ENCODE data around the gene ESRP2. TPM values are rescaled to one million over a fixed set of nuclear protein-coding genes. Genes with fewer than 3 reads are reported as not detected.
A peak's percentile ranks its signal among the peaks of the same experiment; 100 is the strongest.

Gene ESRP2
- total RNA-seq, 1 experiment from 2014 or later = 27.0 TPM

DNA sequence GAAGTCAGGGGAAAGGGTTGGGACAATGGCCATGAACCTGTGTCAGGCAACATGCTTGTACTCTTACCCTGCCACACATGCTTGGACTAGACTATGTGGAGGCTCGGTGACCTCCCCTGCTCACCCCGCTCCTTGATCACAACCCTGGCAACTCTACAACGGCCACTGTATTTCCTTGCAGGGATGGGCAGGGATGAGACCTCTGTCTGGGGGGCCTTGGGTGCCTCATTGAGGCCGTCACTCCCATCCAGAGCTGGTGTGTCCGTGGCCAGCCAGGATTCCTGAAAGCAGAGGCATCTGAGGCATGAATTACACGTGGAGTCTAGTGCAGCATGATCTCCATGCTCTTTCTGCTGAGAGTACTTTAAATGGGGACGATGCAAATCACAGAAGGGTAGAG is 10.2 kb upstream of the ESRP2 start:
- ATAC-seq (no peak), DNase-seq (ENCODE audit: low read depth, low spot score) (no peak)
- Histone ChIP-seq H3K9me3 (ENCODE audit: control insufficient read depth, insufficient read depth, low read depth, low read length) (no peaks in the 10 kb centered on the region), H3K27me3 (ENCODE audit: control insufficient read depth, insufficient read depth, low read length) (no peaks in the 10 kb centered on the region), H3K27ac (ENCODE audit: low read length) (peak overlapping the region; percentile 29; the same call in 1 of the 2 replicates), H3K4me3 (ENCODE audit: low read depth in 2 of 2, low read length in 2 of 2) (peak overlapping the region; percentile 62 to 85), H3K36me3 (ENCODE audit: control insufficient read depth, insufficient read depth, low read length) (no peaks in the 10 kb centered on the region), H3K4me1 (ENCODE audit: control insufficient read depth, insufficient read depth, low read length) (peaks cover 9% of the 10 kb centered on the region)
- POLR2A ChIA-PET = no interaction called here
- in situ Hi-C loops (cut with HindIII; ENCODE audit: low pct_unique_long_range_greater_than_20kb, low sequenced_read_pairs) = no loop called here
- intact Hi-C loops (cut with micrococcal nuclease; ENCODE audit: unreplicated experiment) = no loop called here
- no TSS peak for BruUV-seq (replicated peaks)
- CTCF ChIA-PET = no interaction called here
- no peak for TF ChIP-seq POLR2AphosphoS5 (IDR thresholded peaks at IDR 0.05; ENCODE audit: low read depth, low read length)
- no peak for TF ChIP-seq SIN3A (IDR thresholded peaks at IDR 0.05; ENCODE audit: borderline replicate concordance, insufficient read depth, low read depth, low read length)
- no peak for TF ChIP-seq TCF7L2 (IDR thresholded peaks at IDR 0.05; ENCODE audit: low read depth, low read length)
- TF ChIP-seq, protein P1, sequence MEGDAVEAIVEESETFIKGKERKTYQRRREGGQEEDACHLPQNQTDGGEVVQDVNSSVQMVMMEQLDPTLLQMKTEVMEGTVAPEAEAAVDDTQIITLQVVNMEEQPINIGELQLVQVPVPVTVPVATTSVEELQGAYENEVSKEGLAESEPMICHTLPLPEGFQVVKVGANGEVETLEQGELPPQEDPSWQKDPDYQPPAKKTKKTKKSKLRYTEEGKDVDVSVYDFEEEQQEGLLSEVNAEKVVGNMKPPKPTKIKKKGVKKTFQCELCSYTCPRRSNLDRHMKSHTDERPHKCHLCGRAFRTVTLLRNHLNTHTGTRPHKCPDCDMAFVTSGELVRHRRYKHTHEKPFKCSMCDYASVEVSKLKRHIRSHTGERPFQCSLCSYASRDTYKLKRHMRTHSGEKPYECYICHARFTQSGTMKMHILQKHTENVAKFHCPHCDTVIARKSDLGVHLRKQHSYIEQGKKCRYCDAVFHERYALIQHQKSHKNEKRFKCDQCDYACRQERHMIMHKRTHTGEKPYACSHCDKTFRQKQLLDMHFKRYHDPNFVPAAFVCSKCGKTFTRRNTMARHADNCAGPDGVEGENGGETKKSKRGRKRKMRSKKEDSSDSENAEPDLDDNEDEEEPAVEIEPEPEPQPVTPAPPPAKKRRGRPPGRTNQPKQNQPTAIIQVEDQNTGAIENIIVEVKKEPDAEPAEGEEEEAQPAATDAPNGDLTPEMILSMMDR (IDR thresholded peaks at IDR 0.05) = no peak
- TF ChIP-seq, protein P2, sequence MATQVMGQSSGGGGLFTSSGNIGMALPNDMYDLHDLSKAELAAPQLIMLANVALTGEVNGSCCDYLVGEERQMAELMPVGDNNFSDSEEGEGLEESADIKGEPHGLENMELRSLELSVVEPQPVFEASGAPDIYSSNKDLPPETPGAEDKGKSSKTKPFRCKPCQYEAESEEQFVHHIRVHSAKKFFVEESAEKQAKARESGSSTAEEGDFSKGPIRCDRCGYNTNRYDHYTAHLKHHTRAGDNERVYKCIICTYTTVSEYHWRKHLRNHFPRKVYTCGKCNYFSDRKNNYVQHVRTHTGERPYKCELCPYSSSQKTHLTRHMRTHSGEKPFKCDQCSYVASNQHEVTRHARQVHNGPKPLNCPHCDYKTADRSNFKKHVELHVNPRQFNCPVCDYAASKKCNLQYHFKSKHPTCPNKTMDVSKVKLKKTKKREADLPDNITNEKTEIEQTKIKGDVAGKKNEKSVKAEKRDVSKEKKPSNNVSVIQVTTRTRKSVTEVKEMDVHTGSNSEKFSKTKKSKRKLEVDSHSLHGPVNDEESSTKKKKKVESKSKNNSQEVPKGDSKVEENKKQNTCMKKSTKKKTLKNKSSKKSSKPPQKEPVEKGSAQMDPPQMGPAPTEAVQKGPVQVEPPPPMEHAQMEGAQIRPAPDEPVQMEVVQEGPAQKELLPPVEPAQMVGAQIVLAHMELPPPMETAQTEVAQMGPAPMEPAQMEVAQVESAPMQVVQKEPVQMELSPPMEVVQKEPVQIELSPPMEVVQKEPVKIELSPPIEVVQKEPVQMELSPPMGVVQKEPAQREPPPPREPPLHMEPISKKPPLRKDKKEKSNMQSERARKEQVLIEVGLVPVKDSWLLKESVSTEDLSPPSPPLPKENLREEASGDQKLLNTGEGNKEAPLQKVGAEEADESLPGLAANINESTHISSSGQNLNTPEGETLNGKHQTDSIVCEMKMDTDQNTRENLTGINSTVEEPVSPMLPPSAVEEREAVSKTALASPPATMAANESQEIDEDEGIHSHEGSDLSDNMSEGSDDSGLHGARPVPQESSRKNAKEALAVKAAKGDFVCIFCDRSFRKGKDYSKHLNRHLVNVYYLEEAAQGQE (IDR thresholded peaks at IDR 0.05; ENCODE audit: insufficient read depth in 1 of 2, low read depth in 2 of 2, low read length in 1 of 2) = no peak

DNA sequence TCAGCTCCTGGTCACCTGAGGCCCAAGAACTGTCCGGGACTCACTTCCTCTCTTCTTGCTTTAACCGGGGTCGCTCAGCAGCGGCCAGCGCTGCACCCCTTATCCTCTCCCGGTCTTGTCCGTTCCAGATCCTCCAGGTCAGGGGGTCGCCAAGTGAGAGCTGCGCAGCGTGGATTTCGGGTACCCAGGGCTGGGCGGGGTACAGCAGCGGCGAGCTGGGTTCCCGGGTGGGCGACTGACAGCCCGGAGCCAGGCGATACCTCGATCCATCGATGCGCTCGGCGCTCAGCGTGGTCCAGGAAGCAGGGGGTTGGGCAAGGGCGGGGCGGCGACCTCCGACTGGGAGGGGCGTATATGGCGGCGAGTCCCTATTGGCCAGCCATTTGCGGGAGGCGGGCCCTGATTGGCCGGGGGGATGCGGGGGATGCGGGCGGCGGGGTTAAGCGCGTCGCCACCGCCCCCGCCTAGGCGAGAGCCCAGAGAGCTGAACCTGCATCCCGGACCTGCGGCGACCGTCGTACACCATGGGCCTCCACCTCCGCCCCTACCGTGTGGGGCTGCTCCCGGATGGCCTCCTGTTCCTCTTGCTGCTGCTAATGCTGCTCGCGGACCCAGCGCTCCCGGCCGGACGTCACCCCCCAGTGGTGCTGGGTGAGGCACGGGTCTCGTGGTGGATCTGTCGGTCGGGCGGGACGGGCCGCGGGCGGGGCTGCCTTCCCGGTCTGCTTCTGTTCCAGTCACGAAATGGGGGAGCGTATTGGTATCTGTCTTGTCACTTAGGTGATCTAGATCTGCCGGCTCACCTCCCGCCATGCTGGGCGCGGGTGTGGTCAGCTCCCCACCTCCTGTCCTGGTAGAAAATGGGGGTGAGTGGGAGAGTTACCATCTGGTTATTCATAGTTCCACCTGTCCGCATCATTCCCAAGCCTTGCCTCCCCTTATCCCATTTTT is 9.3 kb upstream of the ESRP2 start, which contains the start of gene PLA2G15:
Gene PLA2G15, plus strand, starts transcription at position 471 of the 951 bp plus-strand sequence. Its CDS starts 54 bp downstream, at position 525.
- TF ChIP-seq POLR2AphosphoS5 (IDR thresholded peaks at IDR 0.05; ENCODE audit: low read depth, low read length) = peak; percentile 63; the same call in 1 of the 2 replicates
- TF ChIP-seq, protein P1 (IDR thresholded peaks at IDR 0.05) = no peak
- TF ChIP-seq SIN3A (IDR thresholded peaks at IDR 0.05; ENCODE audit: borderline replicate concordance, insufficient read depth, low read depth, low read length) = peak; percentile 72; the same call in 1 of the 2 replicates
- ATAC-seq (peak; percentile 95), DNase-seq (ENCODE audit: low read depth, low spot score) (no peak)
- intact Hi-C loops (cut with micrococcal nuclease; ENCODE audit: unreplicated experiment) = loop anchor here (5.0 kb wide), 1 partner anchor 82 kb away; no protein-coding TSS in a partner anchor
- Histone ChIP-seq H3K4me3 (ENCODE audit: low read depth in 2 of 2, low read length in 2 of 2) (peak within 1 kb of the TSS; percentile 62 to 85), H3K9me3 (ENCODE audit: control insufficient read depth, insufficient read depth, low read depth, low read length) (no peaks in the 10 kb centered on the region), H3K27ac (ENCODE audit: low read length) (peak within 1 kb of the TSS; percentile 72), H3K4me1 (ENCODE audit: control insufficient read depth, insufficient read depth, low read length) (peaks cover 9% of the 10 kb centered on the region), H3K36me3 (ENCODE audit: control insufficient read depth, insufficient read depth, low read length) (no peaks in the 10 kb centered on the region), H3K27me3 (ENCODE audit: control insufficient read depth, insufficient read depth, low read length) (no peaks in the 10 kb centered on the region)
- in situ Hi-C loops (cut with HindIII; ENCODE audit: low pct_unique_long_range_greater_than_20kb, low sequenced_read_pairs) = no loop called here
- no TSS peak for BruUV-seq (replicated peaks)
- ChIA-PET CTCF (interaction anchor here (1.0 kb wide), 1 partner anchor 16 kb away, joined by 3 read pairs; no protein-coding TSS in a partner anchor), POLR2A (no interaction called here)
